Sigmoid colon (tissue), 4 donors: ENCODE data around the gene RNF138.

Experiments
- POLR2A ChIP-seq, 2 donors: fragments of 450-650 bp; IDR thresholded peaks; one replicate each; pipeline ENCODE4 v1.6.1; 2016; ENCODE audit warnings: antibody characterized with exemption in 2 of 2, mild to moderate bottlenecking in 2 of 2, moderate library complexity in 2 of 2
- POLR2AphosphoS5 ChIP-seq, 4 donors: sonication (generic); formaldehyde crosslinking; IDR thresholded peaks; one replicate each; pipeline ENCODE4 v1.6.1; 2017; ENCODE audit warnings: antibody characterized with exemption in 4 of 4
- TF ChIP-seq, protein P1 (sequence below), 4 experiments: fragments of 450-650 bp in 3 of 4; fragments of 200-600 bp in 1 of 4; IDR thresholded peaks; one replicate each; pipeline ENCODE4 v1.5.1; 2016 to 2019; ENCODE audit warnings: antibody characterized with exemption in 4 of 4, mild to moderate bottlenecking in 3 of 4, moderate library complexity in 2 of 4

DNA sequence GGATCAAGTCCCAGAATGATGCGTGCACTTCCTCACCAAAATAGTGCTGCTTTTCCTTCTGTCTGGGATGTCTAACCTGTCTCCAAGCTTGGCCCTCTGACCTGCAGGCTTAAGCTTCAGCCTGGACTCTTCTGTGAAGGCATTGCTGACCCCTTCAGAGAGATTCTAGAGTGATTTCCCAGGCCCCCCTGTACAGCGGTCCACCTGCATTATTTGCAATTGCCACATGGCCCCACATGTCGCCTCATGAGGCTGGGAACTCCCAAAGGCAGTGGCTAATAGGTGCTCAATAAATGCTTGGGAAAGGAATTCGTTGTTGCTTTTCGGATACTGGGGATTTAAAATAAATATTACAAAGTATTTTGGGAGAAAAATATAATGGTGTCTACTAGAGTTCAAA is 65.9 kb downstream of the RNF138 start:
- TF ChIP-seq, protein P1, sequence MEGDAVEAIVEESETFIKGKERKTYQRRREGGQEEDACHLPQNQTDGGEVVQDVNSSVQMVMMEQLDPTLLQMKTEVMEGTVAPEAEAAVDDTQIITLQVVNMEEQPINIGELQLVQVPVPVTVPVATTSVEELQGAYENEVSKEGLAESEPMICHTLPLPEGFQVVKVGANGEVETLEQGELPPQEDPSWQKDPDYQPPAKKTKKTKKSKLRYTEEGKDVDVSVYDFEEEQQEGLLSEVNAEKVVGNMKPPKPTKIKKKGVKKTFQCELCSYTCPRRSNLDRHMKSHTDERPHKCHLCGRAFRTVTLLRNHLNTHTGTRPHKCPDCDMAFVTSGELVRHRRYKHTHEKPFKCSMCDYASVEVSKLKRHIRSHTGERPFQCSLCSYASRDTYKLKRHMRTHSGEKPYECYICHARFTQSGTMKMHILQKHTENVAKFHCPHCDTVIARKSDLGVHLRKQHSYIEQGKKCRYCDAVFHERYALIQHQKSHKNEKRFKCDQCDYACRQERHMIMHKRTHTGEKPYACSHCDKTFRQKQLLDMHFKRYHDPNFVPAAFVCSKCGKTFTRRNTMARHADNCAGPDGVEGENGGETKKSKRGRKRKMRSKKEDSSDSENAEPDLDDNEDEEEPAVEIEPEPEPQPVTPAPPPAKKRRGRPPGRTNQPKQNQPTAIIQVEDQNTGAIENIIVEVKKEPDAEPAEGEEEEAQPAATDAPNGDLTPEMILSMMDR (IDR thresholded peaks at IDR 0.05), result no peak
- TF ChIP-seq POLR2AphosphoS5 (IDR thresholded peaks at IDR 0.05) (no peak), POLR2A (IDR thresholded peaks at IDR 0.05) (no peak)
